H9 (cell line): ENCODE data around the gene EFNB2. TPM values are rescaled to one million over a fixed set of nuclear protein-coding genes. Genes with fewer than 3 reads are reported as not detected.

Source experiments
- DNase-seq: peaks from one replicate; pipeline ENCODE4 v3.0.0-alpha.2; 2017
- H2AFZ ChIP-seq: one replicate; pipeline ENCODE4 v1.6.1; 2013; ENCODE audit warnings: mild to moderate bottlenecking, low read length, control low read depth, moderate library complexity
- H2AK5ac ChIP-seq: 2 replicates; pipeline ENCODE4 v1.6.1; 2013; ENCODE audit warnings: low read length, control low read depth, mixed read lengths; ENCODE audit not compliant: insufficient read length
- H2BK120ac ChIP-seq: one replicate; pipeline ENCODE4 v1.6.1; 2013; ENCODE audit warnings: low read depth, mild to moderate bottlenecking, low read length, control low read depth, inconsistent platforms; ENCODE audit not compliant: poor library complexity, severe bottlenecking
- H2BK12ac ChIP-seq: 2 replicates; pipeline ENCODE4 v1.6.1; 2013; ENCODE audit warnings: low read length, control low read depth, mixed read lengths, low read depth; ENCODE audit not compliant: insufficient read length
- H2BK15ac ChIP-seq: 2 replicates; pipeline ENCODE4 v1.6.1; 2013; ENCODE audit warnings: low read depth, low read length, control low read depth
- H2BK20ac ChIP-seq: one replicate; pipeline ENCODE4 v1.6.1; 2013; ENCODE audit warnings: low read depth, mild to moderate bottlenecking, low read length, control low read depth, inconsistent platforms; ENCODE audit not compliant: poor library complexity, severe bottlenecking
- H2BK5ac ChIP-seq: 2 replicates; pipeline ENCODE4 v1.6.1; 2013; ENCODE audit warnings: low read length, control low read depth, mixed read lengths; ENCODE audit not compliant: insufficient read length
- H3K14ac ChIP-seq: 2 replicates; pipeline ENCODE4 v1.6.1; 2013; ENCODE audit warnings: low read length, control low read depth; ENCODE audit not compliant: insufficient read depth
- H3K18ac ChIP-seq: 2 replicates; pipeline ENCODE4 v1.6.1; 2013; ENCODE audit warnings: low read depth, mild to moderate bottlenecking, mixed read lengths, low read length, control low read depth; ENCODE audit not compliant: insufficient read length
- H3K23ac ChIP-seq: 2 replicates; pipeline ENCODE4 v1.6.1; 2013; ENCODE audit warnings: low read length, control low read depth, mixed read lengths, low read depth; ENCODE audit not compliant: insufficient read length
- H3K23me2 ChIP-seq: 2 replicates; pipeline ENCODE4 v1.6.1; 2013; ENCODE audit warnings: low read depth, mild to moderate bottlenecking, mixed read lengths, low read length, control low read depth; ENCODE audit not compliant: insufficient read length, poor library complexity, severe bottlenecking
- H3K27ac ChIP-seq: 2 replicates; pipeline ENCODE4 v1.5.1; 2013; ENCODE audit warnings: low read length, control low read depth, mixed read lengths, low read depth; ENCODE audit not compliant: insufficient read length
- H3K27me3 ChIP-seq: 2 replicates; pipeline ENCODE4 v1.6.1; 2013; ENCODE audit warnings: low read length, control low read depth, inconsistent platforms; ENCODE audit not compliant: insufficient read depth
- H3K4ac ChIP-seq: 2 replicates; pipeline ENCODE4 v1.6.1; 2013; ENCODE audit warnings: low read depth, mild to moderate bottlenecking, control low read depth, inconsistent platforms, low read length, moderate library complexity
- H3K4me1 ChIP-seq: 2 replicates; pipeline ENCODE4 v1.6.1; 2013; ENCODE audit warnings: low read length, control low read depth, inconsistent platforms; ENCODE audit not compliant: insufficient read depth
- H3K4me2 ChIP-seq: 2 replicates; pipeline ENCODE4 v1.6.1; 2013; ENCODE audit warnings: low read length, control low read depth, mixed read lengths; ENCODE audit not compliant: insufficient read length, insufficient read depth
- H3K56ac ChIP-seq: 2 replicates; pipeline ENCODE4 v1.6.1; 2013; ENCODE audit warnings: low read depth, mild to moderate bottlenecking, mixed read lengths, low read length, control low read depth; ENCODE audit not compliant: insufficient read length
- H3K79me1 ChIP-seq: 2 replicates; pipeline ENCODE4 v1.6.1; 2013; ENCODE audit warnings: low read depth, mild to moderate bottlenecking, moderate library complexity, low read length, control low read depth, inconsistent platforms; ENCODE audit not compliant: insufficient read depth, poor library complexity, severe bottlenecking
- H3K79me2 ChIP-seq: 2 replicates; pipeline ENCODE4 v1.6.1; 2013; ENCODE audit warnings: low read length, control low read depth, inconsistent platforms; ENCODE audit not compliant: insufficient read depth
- H3K9ac ChIP-seq: 2 replicates; pipeline ENCODE4 v1.6.1; 2013; ENCODE audit warnings: low read length, control low read depth, mixed read lengths; ENCODE audit not compliant: insufficient read length; ENCODE audit errors: extremely low read depth
- H3K9me3 ChIP-seq: one replicate; pipeline ENCODE4 v1.6.1; 2013; ENCODE audit warnings: low read depth, low read length, inconsistent platforms; ENCODE audit not compliant: control insufficient read depth
- H3T11ph ChIP-seq: one replicate; pipeline ENCODE4 v1.6.1; 2013; ENCODE audit warnings: mild to moderate bottlenecking, low read length, control low read depth, inconsistent platforms
- H4K20me1 ChIP-seq: one replicate; pipeline ENCODE4 v1.6.1; 2013; ENCODE audit not compliant: control insufficient read depth, insufficient read length, insufficient read depth
- H4K5ac ChIP-seq: 2 replicates; pipeline ENCODE4 v1.6.1; 2013; ENCODE audit warnings: low read depth, mild to moderate bottlenecking, mixed read lengths, low read length, control low read depth; ENCODE audit not compliant: insufficient read length
- H4K8ac ChIP-seq: replicated peaks from 2 replicates; pipeline ENCODE4 v1.6.1; 2013; ENCODE audit warnings: low read length, control low read depth, mixed read lengths, low read depth; ENCODE audit not compliant: insufficient read length
- H4K91ac ChIP-seq: 2 replicates; pipeline ENCODE4 v1.6.1; 2013; ENCODE audit warnings: low read depth, mild to moderate bottlenecking, moderate library complexity, mixed read lengths, low read length, control low read depth; ENCODE audit not compliant: insufficient read length
- H3K27ac Mint-ChIP-seq, 3 experiments: 2 replicates in 2 of 3; 3 replicates in 1 of 3; pipeline ENCODE4 v1.8.0; 2020 to 2021; ENCODE audit warnings: mixed read lengths in 3 of 3, mild to moderate bottlenecking in 1 of 3, moderate library complexity in 1 of 3
- H3K27me3 Mint-ChIP-seq: 2 replicates; pipeline ENCODE4 v1.8.0; 2021; ENCODE audit warnings: low read depth, mild to moderate bottlenecking, moderate library complexity, mixed read lengths
- H3K36me3 Mint-ChIP-seq, 3 experiments: 2 replicates in 2 of 3; 3 replicates in 1 of 3; pipeline ENCODE4 v1.8.0; 2020 to 2021; ENCODE audit warnings: low read depth in 3 of 3, mixed read lengths in 3 of 3; ENCODE audit not compliant: insufficient read depth in 1 of 3
- H3K4me1 Mint-ChIP-seq, 2 experiments: 2 replicates each; pipeline ENCODE4 v1.8.0; 2020; ENCODE audit warnings: mixed read lengths in 2 of 2
- H3K4me3 Mint-ChIP-seq, 2 experiments: 2 replicates in 1 of 2; 3 replicates in 1 of 2; pipeline ENCODE4 v1.8.0; 2020 to 2021; ENCODE audit warnings: mild to moderate bottlenecking in 2 of 2, mixed read lengths in 2 of 2, moderate library complexity in 1 of 2
- H3K9me3 Mint-ChIP-seq, 2 experiments: 2 replicates in 1 of 2; 3 replicates in 1 of 2; pipeline ENCODE4 v1.8.0; 2020; ENCODE audit warnings: mild to moderate bottlenecking in 2 of 2, mixed read lengths in 2 of 2, moderate library complexity in 1 of 2
- CTCF ChIP-seq: fragments of 200-600 bp; sonication (generic); conservative IDR thresholded peaks from 3 replicates; pipeline ENCODE4 v1.8.0; 2021; ENCODE audit warnings: antibody characterized with exemption, mild to moderate bottlenecking
- WGBS: extraction: QIAGEN DNeasy Blood & Tissue Kit; methylation state at CpG from one replicate; pipeline ENCODE4 v1.1.7; 2013; ENCODE audit warnings: missing lambda C conversion rate, low lambda C conversion rate, mixed read lengths; ENCODE audit not compliant: insufficient read length; ENCODE audit errors: extremely low coverage; 5-methylcytosine and 5-hydroxymethylcytosine counted together
- total RNA-seq: library from RNA; stranded (reverse); gene quantifications from 2 replicates; pipeline ENCODE4 v1.2.1, GENCODE V29; 2021

The EFNB2 gene
- total RNA-seq, 1 experiment from 2014 or later = 12.7 TPM

- no peak overlapping the region for H2AFZ ChIP-seq
Observed at GRCh38 chr13:106569233-106570095, 34.0 kb upstream of the EFNB2 start.

More at GRCh38 chr13:106569233-106570095, 34.0 kb upstream of the EFNB2 start:
- H4K91ac ChIP-seq = no peak overlapping the region
- no peak overlapping the region for H2BK12ac ChIP-seq
- H3K79me2 ChIP-seq = peaks cover 30% of the 10 kb centered on the region
- TF ChIP-seq CTCF = no peak
- Mint-ChIP-seq H3K36me3 (peaks cover 5 to 9% (median 5%) of the 10 kb centered on the region in 3 experiments; a peak in 4 of 7 replicates), H3K27me3 (no peaks in the 10 kb centered on the region), H3K4me3 (peak overlapping the region in 1 of 2 experiments; percentile 52; a peak in 1 of 5 replicates), H3K4me1 (peaks cover 37 to 40% of the 10 kb centered on the region in 2 experiments), H3K9me3 (no peaks in the 10 kb centered on the region), H3K27ac (no peak overlapping the region; a peak in 2 of 7 replicates)
- H3T11ph ChIP-seq = no peak overlapping the region
- H2BK20ac ChIP-seq = no peak overlapping the region
- no peak overlapping the region for H3K14ac ChIP-seq
- H4K8ac ChIP-seq = no peak overlapping the region
- no peak overlapping the region for H3K18ac ChIP-seq
- peaks cover 14% of the 10 kb centered on the region for H3K23me2 ChIP-seq
- H2BK120ac ChIP-seq = no peak overlapping the region
- H3K23ac ChIP-seq = no peak overlapping the region
- H3K56ac ChIP-seq = no peak overlapping the region
- H4K20me1 ChIP-seq = no peaks in the 10 kb centered on the region
- no peak overlapping the region for H2AK5ac ChIP-seq
- no peak overlapping the region for H4K5ac ChIP-seq
- no peaks in the 10 kb centered on the region for H3K27me3 ChIP-seq
- no CpG with 5 or more reads among the region's 3 CpGs for WGBS
- H2BK15ac ChIP-seq = no peak overlapping the region
- no peak overlapping the region for H3K27ac ChIP-seq
- peaks cover 5% of the 10 kb centered on the region for H3K4me1 ChIP-seq
- no peak overlapping the region for H2BK5ac ChIP-seq
- no peak overlapping the region for H3K9ac ChIP-seq
- no peak for DNase-seq
- H3K4ac ChIP-seq = no peak overlapping the region
- no peaks in the 10 kb centered on the region for H3K79me1 ChIP-seq
- no peaks in the 10 kb centered on the region for H3K9me3 ChIP-seq
- H3K4me2 ChIP-seq = no peak overlapping the region
